Lower lobe of right lung (tissue), 2 donors: ENCODE results near the gene LCK. TPM values are rescaled to one million over a fixed set of nuclear protein-coding genes. Genes with fewer than 3 reads are reported as not detected.

ENCODE experiments used
- ATAC-seq, 2 donors: fragments of 200-7000 bp; cut with Tn5 transposase; one replicate each; pipeline ENCODE4 v1.9.1; 2020 to 2022; ENCODE audit warnings: mild to moderate bottlenecking in 2 of 2, moderate library complexity in 2 of 2
- DNase-seq: peaks from one replicate; pipeline ENCODE4 v3.0.0-alpha.2; 2020
- H3K27ac ChIP-seq: fragments of 200-600 bp; one replicate; pipeline ENCODE4 v1.8.0; 2022
- H3K27me3 ChIP-seq: fragments of 200-600 bp; one replicate; pipeline ENCODE4 v1.8.0; 2022; ENCODE audit warnings: low read depth
- H3K36me3 ChIP-seq: fragments of 200-600 bp; one replicate; pipeline ENCODE4 v1.8.0; 2022; ENCODE audit warnings: mild to moderate bottlenecking
- H3K4me1 ChIP-seq: fragments of 200-600 bp; one replicate; pipeline ENCODE4 v1.8.0; 2022
- H3K4me3 ChIP-seq: fragments of 200-600 bp; one replicate; pipeline ENCODE4 v1.8.0; 2022; ENCODE audit warnings: mild to moderate bottlenecking
- H3K9me3 ChIP-seq: fragments of 200-600 bp; one replicate; pipeline ENCODE4 v1.8.0; 2022
- intact Hi-C: fragments of 100-400 bp; cut with DNase I; formaldehyde crosslinking; loops from one replicate; pipeline ENCODE4 v1.11.0; 2022
- total RNA-seq: library from RNA; stranded (reverse); fragmentation: NEBNext Ultra II Directional; extraction: Animal tissue kit (Norgen Biotek cat#: 25700); gene quantifications from one replicate; pipeline ENCODE4 v1.2.1, GENCODE V29; 2021
- TF ChIP-seq, protein P1 (sequence below): fragments of 200-600 bp; IDR thresholded peaks from one replicate; pipeline ENCODE4 v1.8.0; 2022; ENCODE audit warnings: antibody characterized with exemption, mild to moderate bottlenecking
- donor health status: DM: no; HTN: yes; CAD: no; lungs with severe emphysema.

Gene LCK
- total RNA-seq, 1 donor from 2014 or later: 7.5 TPM

DNA sequence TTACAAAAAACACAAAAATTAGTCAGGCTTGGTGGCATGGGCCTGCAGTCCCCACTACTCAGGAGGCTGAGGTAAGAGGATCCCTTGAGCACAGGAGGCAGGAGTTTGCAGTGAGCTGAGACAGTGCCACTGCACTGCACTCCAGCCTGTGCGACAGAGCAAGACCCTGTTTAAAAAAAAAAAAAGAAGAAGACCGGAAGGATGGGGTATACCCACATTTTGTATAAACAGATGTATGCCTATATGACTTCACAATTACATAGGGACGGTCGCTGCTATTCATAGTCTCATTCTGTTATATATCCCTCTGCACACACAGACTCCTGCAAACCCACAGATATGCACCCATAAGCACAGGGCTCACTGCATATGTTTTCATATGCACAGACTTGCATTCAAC, 12.7 kb downstream of the LCK start:
- H3K9me3 ChIP-seq: no peaks in the 10 kb centered on the region
- H3K4me3 ChIP-seq: no peak overlapping the region
- H3K27me3 ChIP-seq: no peaks in the 10 kb centered on the region
- TF ChIP-seq, protein P1, sequence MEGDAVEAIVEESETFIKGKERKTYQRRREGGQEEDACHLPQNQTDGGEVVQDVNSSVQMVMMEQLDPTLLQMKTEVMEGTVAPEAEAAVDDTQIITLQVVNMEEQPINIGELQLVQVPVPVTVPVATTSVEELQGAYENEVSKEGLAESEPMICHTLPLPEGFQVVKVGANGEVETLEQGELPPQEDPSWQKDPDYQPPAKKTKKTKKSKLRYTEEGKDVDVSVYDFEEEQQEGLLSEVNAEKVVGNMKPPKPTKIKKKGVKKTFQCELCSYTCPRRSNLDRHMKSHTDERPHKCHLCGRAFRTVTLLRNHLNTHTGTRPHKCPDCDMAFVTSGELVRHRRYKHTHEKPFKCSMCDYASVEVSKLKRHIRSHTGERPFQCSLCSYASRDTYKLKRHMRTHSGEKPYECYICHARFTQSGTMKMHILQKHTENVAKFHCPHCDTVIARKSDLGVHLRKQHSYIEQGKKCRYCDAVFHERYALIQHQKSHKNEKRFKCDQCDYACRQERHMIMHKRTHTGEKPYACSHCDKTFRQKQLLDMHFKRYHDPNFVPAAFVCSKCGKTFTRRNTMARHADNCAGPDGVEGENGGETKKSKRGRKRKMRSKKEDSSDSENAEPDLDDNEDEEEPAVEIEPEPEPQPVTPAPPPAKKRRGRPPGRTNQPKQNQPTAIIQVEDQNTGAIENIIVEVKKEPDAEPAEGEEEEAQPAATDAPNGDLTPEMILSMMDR: no peak
- H3K36me3 ChIP-seq: no peaks in the 10 kb centered on the region
- peaks cover 4% of the 10 kb centered on the region for H3K4me1 ChIP-seq
- ATAC-seq (no peak), DNase-seq (no peak)
- intact Hi-C loops: no loop called here
- H3K27ac ChIP-seq: no peak overlapping the region

DNA sequence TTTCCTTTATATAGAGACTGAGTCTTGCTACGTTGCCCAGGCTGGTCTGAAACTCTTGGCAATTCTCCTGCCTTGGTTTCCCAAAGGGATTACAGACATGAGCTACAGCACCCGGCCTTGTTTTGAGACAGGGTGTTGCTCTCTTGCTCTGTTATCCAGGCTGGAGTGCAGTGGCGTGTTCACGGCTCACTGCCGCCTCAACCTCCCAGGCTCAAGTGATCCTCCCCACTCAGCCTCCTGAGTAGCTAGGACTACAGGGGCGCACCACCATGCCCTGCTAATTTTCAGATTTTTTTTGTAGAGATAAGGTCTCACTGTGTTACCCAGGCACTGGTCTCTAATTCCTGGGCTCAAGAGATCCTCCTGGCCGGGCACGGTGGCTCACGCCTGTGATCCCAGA, 14.8 kb downstream of the LCK start:
- H3K9me3 ChIP-seq: no peaks in the 10 kb centered on the region
- peaks cover 4% of the 10 kb centered on the region for H3K4me1 ChIP-seq
- intact Hi-C loops: no loop called here
- H3K27ac ChIP-seq: no peak overlapping the region
- DNase-seq: no peak
- TF ChIP-seq, protein P1: no peak
- H3K36me3 ChIP-seq: no peaks in the 10 kb centered on the region
- no peak overlapping the region for H3K4me3 ChIP-seq
- H3K27me3 ChIP-seq: no peaks in the 10 kb centered on the region
- ATAC-seq: no peak

DNA sequence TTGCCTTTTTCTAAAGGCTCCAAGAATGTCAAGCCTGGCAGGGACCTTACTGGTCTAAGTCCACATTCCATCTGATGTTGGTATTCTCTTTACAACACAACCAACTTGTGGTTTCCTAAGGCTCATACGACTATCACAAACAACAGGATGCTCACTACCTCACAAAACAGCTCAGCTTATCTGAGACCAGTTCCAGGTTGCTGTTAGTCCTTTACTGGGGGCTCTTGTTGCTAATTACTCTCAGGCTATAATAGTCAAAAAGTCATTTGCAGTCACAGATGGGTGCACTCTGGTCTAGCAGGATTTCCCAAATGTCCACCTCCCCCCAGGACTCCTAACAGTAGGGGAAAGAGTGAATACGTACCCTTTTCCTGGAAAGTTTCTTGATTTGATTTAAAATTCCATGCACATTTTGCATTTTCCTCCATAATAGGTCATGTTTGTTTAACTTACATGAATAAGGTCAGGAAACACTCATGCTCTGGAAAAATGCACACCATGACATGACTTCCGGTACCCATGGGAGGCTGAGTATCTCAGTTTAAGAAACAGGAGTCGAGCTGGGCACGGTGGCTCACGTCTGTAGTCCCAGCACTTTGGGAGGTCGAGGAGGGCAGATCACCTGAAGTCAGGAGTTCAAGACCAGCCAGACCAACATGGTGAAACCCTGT, 16.0 kb downstream of the LCK start:
- intact Hi-C loops: no loop called here
- H3K27ac ChIP-seq: no peak overlapping the region
- H3K4me1 ChIP-seq: peaks cover 4% of the 10 kb centered on the region
- DNase-seq (no peak), ATAC-seq (no peak)
- H3K9me3 ChIP-seq: no peaks in the 10 kb centered on the region
- no peaks in the 10 kb centered on the region for H3K36me3 ChIP-seq
- H3K4me3 ChIP-seq: no peak overlapping the region
- no peaks in the 10 kb centered on the region for H3K27me3 ChIP-seq
- TF ChIP-seq, protein P1: no peak

DNA sequence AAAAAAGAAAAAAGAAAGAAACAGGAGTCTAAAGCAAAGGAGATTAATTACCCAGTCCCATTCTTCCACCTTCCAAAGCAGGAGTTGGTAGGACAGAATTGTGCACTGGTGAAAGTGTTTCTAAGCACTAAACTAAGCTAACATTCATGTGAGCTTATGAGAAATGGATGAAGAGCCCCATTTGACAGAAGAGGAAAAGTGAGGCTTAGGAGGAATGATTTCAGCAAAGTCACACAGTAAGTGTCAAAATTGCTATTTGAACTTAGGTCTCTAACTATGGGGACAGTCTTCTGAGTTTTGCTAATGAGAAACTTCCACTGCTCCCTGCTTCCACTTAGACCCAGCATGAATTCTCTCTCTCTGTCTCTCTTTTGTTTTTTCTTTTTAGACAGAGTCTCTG, 18.7 kb downstream of the LCK start:
- Histone ChIP-seq H3K36me3 (no peaks in the 10 kb centered on the region), H3K27ac (no peak overlapping the region), H3K27me3 (peaks cover 8% of the 10 kb centered on the region), H3K9me3 (no peaks in the 10 kb centered on the region), H3K4me1 (peaks cover 4% of the 10 kb centered on the region), H3K4me3 (no peak overlapping the region)
- ATAC-seq (no peak), DNase-seq (no peak)
- intact Hi-C loops: no loop called here
- TF ChIP-seq, protein P1: no peak

DNA sequence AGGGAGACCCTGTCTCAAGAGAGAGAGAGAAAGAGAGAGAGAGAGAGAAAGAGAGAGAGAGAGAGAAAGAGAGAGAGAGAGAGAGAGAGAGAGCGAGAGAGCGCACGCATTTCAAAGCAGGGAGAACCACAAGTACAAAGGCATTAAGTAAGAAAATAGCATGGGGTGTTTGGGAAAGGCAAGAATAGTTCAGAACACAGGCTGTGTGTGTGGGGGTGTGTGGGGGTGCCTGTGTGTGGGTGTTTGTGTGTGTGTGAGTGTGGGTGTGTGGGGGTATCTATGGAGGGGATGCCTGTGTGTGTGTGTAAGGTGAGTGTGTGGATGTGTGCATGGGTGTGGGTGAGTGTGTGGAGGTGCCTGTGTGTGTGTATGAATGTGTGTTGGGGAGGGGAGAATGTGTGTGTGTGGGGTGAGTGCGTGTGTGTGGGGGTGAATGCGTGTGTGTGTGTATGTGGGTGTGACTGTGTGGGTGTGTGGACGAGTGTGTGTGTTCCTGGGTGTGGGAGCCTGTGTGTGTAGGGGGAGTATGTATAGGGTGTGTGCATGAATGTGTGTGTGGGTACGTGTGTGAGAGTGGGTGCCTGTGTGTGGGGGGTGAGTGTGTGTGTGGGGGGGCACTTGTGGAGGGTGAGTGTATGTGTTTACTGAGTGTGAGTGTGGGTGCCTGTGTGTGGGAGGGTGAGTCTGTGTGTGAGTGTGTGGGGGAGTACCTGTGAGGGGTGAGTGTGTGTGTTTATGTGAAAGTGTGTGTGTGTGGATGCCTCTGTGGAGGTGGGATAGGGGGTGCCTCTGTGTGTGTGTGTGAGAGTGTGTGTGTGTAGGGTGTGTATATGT, 21.7 kb downstream of the LCK start:
- no peaks in the 10 kb centered on the region for H3K36me3 ChIP-seq
- no peak for ATAC-seq
- intact Hi-C loops: no loop called here
- H3K27ac ChIP-seq: no peak overlapping the region
- no peak overlapping the region for H3K4me3 ChIP-seq
- TF ChIP-seq, protein P1: no peak
- H3K4me1 ChIP-seq: no peaks in the 10 kb centered on the region
- no peaks in the 10 kb centered on the region for H3K9me3 ChIP-seq
- H3K27me3 ChIP-seq: peaks cover 19% of the 10 kb centered on the region
- no peak for DNase-seq
